MCF 10A (cell line): ENCODE measurements around the gene NR4A3. TPM values are rescaled to one million over a fixed set of nuclear protein-coding genes. Genes with fewer than 3 reads are reported as not detected.

Experiments
- BruUV-seq: library from RNA; stranded (reverse); fragments of 400-500 nt; replicated peaks from 2 replicates; lab custom pipeline; 2021; lab: Mats Ljungman, UMichigan
- CTCF ChIA-PET: fragments of 300-600 bp; sonication (Branson Sonifier 250); formaldehyde crosslinking; extraction: SDS; loops from one replicate; lab custom pipeline; 2021; ENCODE audit warnings: antibody characterized with exemption, inconsistent platforms; lab: Yijun Ruan, JAX
- POLR2A ChIA-PET: fragments of 300-600, 350-650 bp; sonication (Branson Sonifier 250); formaldehyde crosslinking; extraction: SDS; loops from one replicate; lab custom pipeline; 2020; ENCODE audit warnings: antibody characterized with exemption, inconsistent platforms; lab: Yijun Ruan, JAX
- DNase-seq: peaks from one replicate; pipeline ENCODE4 v3.0.0-alpha.2; 2018; ENCODE audit not compliant: unreplicated experiment
- H3K27ac Mint-ChIP-seq: one replicate; pipeline ENCODE4 v1.8.0; 2022; ENCODE audit warnings: mild to moderate bottlenecking, low read depth, mixed read lengths; ENCODE audit not compliant: unreplicated experiment
- H3K27me3 Mint-ChIP-seq: one replicate; pipeline ENCODE4 v1.8.0; 2022; ENCODE audit warnings: mixed read lengths; ENCODE audit not compliant: insufficient read depth, unreplicated experiment
- H3K36me3 Mint-ChIP-seq: one replicate; pipeline ENCODE4 v1.8.0; 2022; ENCODE audit warnings: mild to moderate bottlenecking, moderate library complexity, mixed read lengths; ENCODE audit not compliant: insufficient read depth, unreplicated experiment
- H3K4me1 Mint-ChIP-seq: one replicate; pipeline ENCODE4 v1.8.0; 2022; ENCODE audit warnings: mixed read lengths; ENCODE audit not compliant: insufficient read depth, unreplicated experiment
- H3K4me3 Mint-ChIP-seq: one replicate; pipeline ENCODE4 v1.8.0; 2022; ENCODE audit warnings: mild to moderate bottlenecking, moderate library complexity, mixed read lengths; ENCODE audit not compliant: unreplicated experiment
- H3K9me3 Mint-ChIP-seq: one replicate; pipeline ENCODE4 v1.8.0; 2022; ENCODE audit warnings: mixed read lengths; ENCODE audit not compliant: unreplicated experiment
- intact Hi-C: fragments of 100-400 bp; cut with micrococcal nuclease; formaldehyde crosslinking; loops from 2 replicates; pipeline ENCODE4 v1.14.1; 2022
- total RNA-seq: library from RNA; stranded (reverse); gene quantifications from 2 replicates; pipeline ENCODE4 v1.2.3, GENCODE V29; 2022
- TF ChIP-seq, protein P1 (sequence below): fragments of 200-600 bp; IDR thresholded peaks from one replicate; pipeline ENCODE4 v1.8.0; 2022; ENCODE audit warnings: antibody characterized with exemption, mild to moderate bottlenecking; ENCODE audit not compliant: unreplicated experiment

Gene NR4A3
- total RNA-seq, 1 experiment from 2014 or later: 0.16 TPM

DNA sequence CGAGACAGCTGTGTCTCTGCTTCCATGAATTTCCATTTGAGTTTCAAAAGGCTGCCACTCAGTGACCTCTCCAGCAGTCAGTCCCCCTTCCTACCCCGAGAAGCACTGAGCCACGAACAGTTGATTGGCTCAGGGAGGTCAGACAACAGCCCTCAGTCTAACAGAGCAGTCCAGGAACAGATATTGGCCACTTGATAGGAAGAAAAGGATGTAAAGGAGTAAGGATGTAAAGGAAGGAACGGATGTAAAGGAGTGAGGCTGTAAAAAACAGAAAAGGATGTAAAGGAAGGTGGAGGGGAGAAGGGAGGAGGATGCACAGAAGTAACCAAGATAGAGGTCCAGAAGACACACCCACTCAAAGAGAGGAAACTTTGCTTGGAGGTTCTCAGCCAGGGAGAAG is 3.2 kb upstream of the NR4A3 start:
- H3K4me1 Mint-ChIP-seq: peaks cover 20% of the 10 kb centered on the region
- H3K4me3 Mint-ChIP-seq: peak overlapping the region; percentile 93
- no peaks in the 10 kb centered on the region for H3K36me3 Mint-ChIP-seq
- intact Hi-C loops: no loop called here
- no peak for DNase-seq
- H3K9me3 Mint-ChIP-seq: no peaks in the 10 kb centered on the region
- CTCF ChIA-PET: interaction anchor here (0.6 to 1.0 kb wide), 5 partner anchors 8 to 582 kb away, joined by 3 to 4 read pairs (median 3); no protein-coding TSS in a partner anchor
- BruUV-seq: TSS peak; percentile 41
- H3K27ac Mint-ChIP-seq: no peak overlapping the region
- POLR2A ChIA-PET: interaction anchor here (0.7 to 5.4 kb wide), 7 partner anchors 8 to 611 kb away, joined by 3 to 71 read pairs (median 4); partner anchors contain the start of genes ALG2, SEC61B and STX17
- TF ChIP-seq, protein P1, sequence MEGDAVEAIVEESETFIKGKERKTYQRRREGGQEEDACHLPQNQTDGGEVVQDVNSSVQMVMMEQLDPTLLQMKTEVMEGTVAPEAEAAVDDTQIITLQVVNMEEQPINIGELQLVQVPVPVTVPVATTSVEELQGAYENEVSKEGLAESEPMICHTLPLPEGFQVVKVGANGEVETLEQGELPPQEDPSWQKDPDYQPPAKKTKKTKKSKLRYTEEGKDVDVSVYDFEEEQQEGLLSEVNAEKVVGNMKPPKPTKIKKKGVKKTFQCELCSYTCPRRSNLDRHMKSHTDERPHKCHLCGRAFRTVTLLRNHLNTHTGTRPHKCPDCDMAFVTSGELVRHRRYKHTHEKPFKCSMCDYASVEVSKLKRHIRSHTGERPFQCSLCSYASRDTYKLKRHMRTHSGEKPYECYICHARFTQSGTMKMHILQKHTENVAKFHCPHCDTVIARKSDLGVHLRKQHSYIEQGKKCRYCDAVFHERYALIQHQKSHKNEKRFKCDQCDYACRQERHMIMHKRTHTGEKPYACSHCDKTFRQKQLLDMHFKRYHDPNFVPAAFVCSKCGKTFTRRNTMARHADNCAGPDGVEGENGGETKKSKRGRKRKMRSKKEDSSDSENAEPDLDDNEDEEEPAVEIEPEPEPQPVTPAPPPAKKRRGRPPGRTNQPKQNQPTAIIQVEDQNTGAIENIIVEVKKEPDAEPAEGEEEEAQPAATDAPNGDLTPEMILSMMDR: no peak
- peaks cover 10% of the 10 kb centered on the region for H3K27me3 Mint-ChIP-seq

DNA sequence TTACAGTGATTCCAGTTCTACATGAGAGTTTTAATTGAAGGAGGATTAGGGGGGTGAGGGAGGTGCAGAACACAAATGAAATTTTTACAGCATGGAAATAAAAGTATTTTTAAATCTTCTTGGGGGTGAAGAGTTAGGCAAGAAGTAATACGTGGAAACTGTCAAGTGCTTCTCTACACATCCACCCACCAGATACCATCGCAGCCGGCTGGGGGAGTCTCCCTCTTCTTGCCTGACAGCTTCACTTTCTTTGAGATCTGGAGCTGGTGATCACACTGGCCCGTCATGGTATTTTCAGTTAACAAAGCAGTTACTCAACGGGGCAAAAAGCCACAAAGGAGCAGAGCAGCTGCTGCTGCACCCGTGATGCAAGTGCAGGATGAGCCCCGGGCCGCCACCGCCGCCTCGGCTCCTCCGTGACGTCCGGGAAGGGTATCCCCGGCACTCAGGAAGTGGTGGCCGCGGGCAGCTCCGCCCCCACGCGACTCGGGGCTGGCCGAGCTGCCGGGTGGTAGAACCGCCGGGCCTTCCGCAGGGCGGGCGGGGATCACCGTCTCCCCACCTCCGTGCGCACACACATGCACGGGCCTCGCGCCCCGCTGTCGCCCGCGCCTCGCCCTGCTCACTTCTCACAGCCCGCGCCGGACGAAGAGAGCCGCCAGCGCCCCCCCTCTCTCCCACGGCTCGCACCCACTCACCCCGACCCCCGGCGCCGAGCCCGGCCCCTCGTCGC is 2.4 kb upstream of the NR4A3 start:
- CTCF ChIA-PET: interaction anchor here (0.6 to 1.1 kb wide), 5 partner anchors 9 to 493 kb away, joined by 3 to 4 read pairs (median 3); no protein-coding TSS in a partner anchor

GRCh38 chr9:99819856-99820684 is 1.6 kb upstream of the NR4A3 start:
- TSS peak; percentile 49 for BruUV-seq
- Mint-ChIP-seq H3K36me3 (no peaks in the 10 kb centered on the region), H3K9me3 (no peaks in the 10 kb centered on the region), H3K4me3 (peak overlapping the region; percentile 93), H3K4me1 (peaks cover 25% of the 10 kb centered on the region), H3K27ac (peak overlapping the region; percentile 89), H3K27me3 (peaks cover 15% of the 10 kb centered on the region)
- TF ChIP-seq, protein P1: no peak
- DNase-seq: peak; percentile 90
- ChIA-PET POLR2A (interaction anchor here (0.7 to 5.4 kb wide), 12 partner anchors 10 to 1648 kb away, joined by 3 to 71 read pairs (median 4); partner anchors contain the start of genes ALG2, ERP44, INVS and SEC61B), CTCF (interaction anchor here (0.6 to 1.2 kb wide), 4 partner anchors 13 to 1580 kb away, joined by 3 read pairs; no protein-coding TSS in a partner anchor)
- intact Hi-C loops: loop anchor here (1.0 to 10.0 kb wide), 6 partner anchors 53 to 607 kb away; partner anchors contain the start of gene MSANTD3

More for the DNA sequence above, 2.4 kb upstream of the NR4A3 start:
- peak; percentile 77 for DNase-seq
- no TSS peak for BruUV-seq
- Mint-ChIP-seq H3K4me1 (peaks cover 25% of the 10 kb centered on the region), H3K36me3 (no peaks in the 10 kb centered on the region), H3K27me3 (peaks cover 15% of the 10 kb centered on the region), H3K4me3 (peak overlapping the region; percentile 93), H3K9me3 (no peaks in the 10 kb centered on the region), H3K27ac (peak overlapping the region; percentile 89)
- POLR2A ChIA-PET: interaction anchor here (0.5 to 5.4 kb wide), 12 partner anchors 9 to 643 kb away, joined by 3 to 71 read pairs (median 3); partner anchors contain the start of genes ALG2, SEC61B and STX17
- TF ChIP-seq, protein P1: no peak
- intact Hi-C loops: loop anchor here (1.0 kb wide), 1 partner anchor 54 kb away; no protein-coding TSS in a partner anchor
